NCI-H748 treated with DMSO at 0.1 percent for 48 hours (cell line): ENCODE data around the gene ANKRD6.
"Not testable (repeated sequence)": the region's sequence is repeated elsewhere in the genome, so short reads cannot be mapped to it uniquely, and the experiment has no call there.

ENCODE experiments used
- DNase-seq: peaks from one replicate; lab custom pipeline; 2025; lab: John Stamatoyannopoulos, UW

Gene ANKRD6

GRCh38 chr6:89602166-89602565 lies 169.2 kb downstream of the ANKRD6 start:
- DNase-seq = no peak

GRCh38 chr6:89604653-89605052 lies 171.7 kb downstream of the ANKRD6 start:
- no peak for DNase-seq

- DNase-seq = no peak
These were observed 172.9 kb downstream of the ANKRD6 start for GRCh38 chr6:89605861-89606260.

GRCh38 chr6:89610149-89610642 lies 177.2 kb downstream of the ANKRD6 start:
- peak; percentile 46 for DNase-seq

- no peak for DNase-seq
These were observed 178.7 kb downstream of the ANKRD6 start for GRCh38 chr6:89611666-89612065.

GRCh38 chr6:89612121-89612520 lies 179.2 kb downstream of the ANKRD6 start:
- no peak for DNase-seq

GRCh38 chr6:89613790-89614189 lies 180.8 kb downstream of the ANKRD6 start:
- DNase-seq = no peak

GRCh38 chr6:89615882-89616281 lies 182.9 kb downstream of the ANKRD6 start:
- DNase-seq = no peak

GRCh38 chr6:89616531-89616930 lies 183.6 kb downstream of the ANKRD6 start:
- no peak for DNase-seq

- no peak for DNase-seq
These were observed 185.1 kb downstream of the ANKRD6 start for GRCh38 chr6:89618026-89618425.

GRCh38 chr6:89619567-89619966 lies 186.6 kb downstream of the ANKRD6 start:
- DNase-seq = no peak

GRCh38 chr6:89623749-89624148 lies 190.8 kb downstream of the ANKRD6 start:
- DNase-seq = no peak

GRCh38 chr6:89630488-89630887 lies 197.5 kb downstream of the ANKRD6 start:
- no peak for DNase-seq

GRCh38 chr6:89636412-89636811 lies 203.5 kb downstream of the ANKRD6 start:
- DNase-seq = not testable (repeated sequence)

- no peak for DNase-seq
These were observed 205.0 kb downstream of the ANKRD6 start for GRCh38 chr6:89637960-89638319.

- DNase-seq = peak; percentile 81
These were observed 205.6 kb downstream of the ANKRD6 start, which contains the start of gene LYRM2 for GRCh38 chr6:89638320-89639195. Gene LYRM2 (minus strand): TSS chr6:89638747. CDS start chr6:89638716, 31 bp downstream.

- no peak for DNase-seq
These were observed 207.9 kb downstream of the ANKRD6 start for GRCh38 chr6:89640804-89641203.

GRCh38 chr6:89641581-89641980 lies 208.6 kb downstream of the ANKRD6 start:
- not testable (repeated sequence) for DNase-seq

GRCh38 chr6:89642956-89643355 lies 210.0 kb downstream of the ANKRD6 start:
- no peak for DNase-seq

- DNase-seq = no peak
These were observed 210.5 kb downstream of the ANKRD6 start for GRCh38 chr6:89643406-89643805.

GRCh38 chr6:89644864-89645263 lies 211.9 kb downstream of the ANKRD6 start:
- no peak for DNase-seq

- no peak for DNase-seq
These were observed 216.7 kb downstream of the ANKRD6 start for GRCh38 chr6:89649682-89650081.

GRCh38 chr6:89650579-89650978 lies 217.6 kb downstream of the ANKRD6 start:
- no peak for DNase-seq

- no peak for DNase-seq
These were observed 222.2 kb downstream of the ANKRD6 start for GRCh38 chr6:89655122-89655521.
